Keratinocyte (primary cell): ENCODE results near the gene RASA3. TPM values are rescaled to one million over a fixed set of nuclear protein-coding genes. Genes with fewer than 3 reads are reported as not detected.

ENCODE experiments used
- DNase-seq: peaks from one replicate; pipeline ENCODE4 v3.0.0-alpha.2; 2011; ENCODE audit warnings: low read depth, missing footprints, low spot score
- FAIRE-seq: peaks from 2 replicates; lab custom pipeline; 2011; peaks lifted over from hg19 to GRCh38; lab: Jason Lieb, UNC
- H2AFZ ChIP-seq: 2 replicates; pipeline ENCODE4 v1.6.0; 2012; ENCODE audit warnings: low read length, control low read depth, inconsistent platforms; ENCODE audit not compliant: control insufficient read depth
- H3K27ac ChIP-seq: 2 replicates; pipeline ENCODE4 v1.5.1; 2011; ENCODE audit warnings: low read length; ENCODE audit not compliant: control insufficient read depth, insufficient read depth
- H3K27me3 ChIP-seq: 3 replicates; pipeline ENCODE4 v1.6.0; 2011; ENCODE audit warnings: low read length; ENCODE audit not compliant: control insufficient read depth, insufficient read depth; ENCODE audit errors: extremely low read depth
- H3K36me3 ChIP-seq, 2 experiments: 2 replicates in 1 of 2; 3 replicates in 1 of 2; pipeline ENCODE4 v1.5.1; 2011; ENCODE audit warnings: low read length in 2 of 2, mild to moderate bottlenecking in 1 of 2; ENCODE audit not compliant: control insufficient read depth in 2 of 2, insufficient read depth in 2 of 2; ENCODE audit errors: extremely low read depth in 1 of 2
- H3K4me1 ChIP-seq: 3 replicates; pipeline ENCODE4 v1.5.1; 2011; ENCODE audit warnings: low read length; ENCODE audit not compliant: control insufficient read depth, insufficient read depth; ENCODE audit errors: extremely low read depth
- H3K4me2 ChIP-seq: 3 replicates; pipeline ENCODE4 v1.6.0; 2011; ENCODE audit warnings: low read depth, low read length; ENCODE audit not compliant: control insufficient read depth, insufficient read depth; ENCODE audit errors: extremely low read depth
- H3K4me3 ChIP-seq, 3 experiments: fragments of 200-600 bp in 1 of 3; sonication (generic) in 1 of 3; 2 replicates in 2 of 3; 3 replicates in 1 of 3; pipeline ENCODE4 v1.5.1; 2011 to 2016; ENCODE audit warnings: low read length in 3 of 3, mild to moderate bottlenecking in 3 of 3, control low read depth in 2 of 3, inconsistent platforms in 1 of 3, low read depth in 1 of 3, mixed read lengths in 1 of 3, mixed run types in 1 of 3, moderate library complexity in 1 of 3; ENCODE audit not compliant: control insufficient read depth in 2 of 3, insufficient read depth in 2 of 3; ENCODE audit errors: extremely low read depth in 1 of 3
- H3K79me2 ChIP-seq: 2 replicates; pipeline ENCODE4 v1.6.0; 2012; ENCODE audit warnings: low read length; ENCODE audit not compliant: control insufficient read depth, insufficient read depth
- H3K9ac ChIP-seq: 3 replicates; pipeline ENCODE4 v1.6.0; 2011; ENCODE audit warnings: low read length; ENCODE audit not compliant: control insufficient read depth, insufficient read depth; ENCODE audit errors: extremely low read depth
- H3K9me1 ChIP-seq: 3 replicates; pipeline ENCODE4 v1.6.0; 2011; ENCODE audit warnings: low read length; ENCODE audit not compliant: control insufficient read depth, insufficient read depth; ENCODE audit errors: extremely low read depth
- H3K9me3 ChIP-seq: 2 replicates; pipeline ENCODE4 v1.5.1; 2012; ENCODE audit warnings: low read depth, low read length; ENCODE audit not compliant: control insufficient read depth
- H4K20me1 ChIP-seq: 3 replicates; pipeline ENCODE4 v1.6.0; 2011; ENCODE audit warnings: low read length; ENCODE audit not compliant: control insufficient read depth, insufficient read depth; ENCODE audit errors: extremely low read depth
- CTCF ChIP-seq, 3 experiments: IDR thresholded peaks in 1 of 3; conservative IDR thresholded peaks in 1 of 3; optimal IDR thresholded peaks in 1 of 3; 2 replicates in 2 of 3; 3 replicates in 1 of 3; pipeline versions ENCODE3 to v1.5.1; 2011; ENCODE audit warnings: low read length in 3 of 3, mild to moderate bottlenecking in 3 of 3, moderate library complexity in 2 of 3, control low read depth in 1 of 3, inconsistent platforms in 1 of 3; ENCODE audit not compliant: insufficient read depth in 2 of 3; ENCODE audit errors: extremely low read depth in 1 of 3
- EZH2 ChIP-seq: IDR thresholded peaks from one replicate; pipeline ENCODE4 v1.6.1; 2012; ENCODE audit warnings: inconsistent platforms, mild to moderate bottlenecking, low read length, moderate library complexity
- dilution Hi-C: fragments of 300-500 bp; cut with MboI; formaldehyde crosslinking; loops from one replicate; pipeline ENCODE4 v1.7.0; 2020; ENCODE audit warnings: low sequenced_read_pairs; ENCODE audit not compliant: extremely low pct_ligation_motif_present
- polyA plus RNA-seq, 5 experiments: library from polyadenylated mRNA; depleted of rRNA in 3 of 5; stranded (reverse) in 3 of 5; stranded (forward) in 1 of 5; unstranded in 1 of 5; fragments of >200 nt; gene quantifications; 1 replicate in 1 of 5; 2 replicates in 3 of 5; 3 replicates in 1 of 5; pipeline versions ENCODE4 v1.2.1 to v1.2.3, GENCODE V29; 2011 to 2012; ENCODE audit warnings: missing spikeins in 2 of 5, low read depth in 1 of 5, low replicate concordance in 1 of 5

The RASA3 gene
- polyA plus RNA-seq, 1 donor (not counting 4 experiments of a cell fraction or from before 2014, with no cell fraction given) = 4.1 TPM

DNA sequence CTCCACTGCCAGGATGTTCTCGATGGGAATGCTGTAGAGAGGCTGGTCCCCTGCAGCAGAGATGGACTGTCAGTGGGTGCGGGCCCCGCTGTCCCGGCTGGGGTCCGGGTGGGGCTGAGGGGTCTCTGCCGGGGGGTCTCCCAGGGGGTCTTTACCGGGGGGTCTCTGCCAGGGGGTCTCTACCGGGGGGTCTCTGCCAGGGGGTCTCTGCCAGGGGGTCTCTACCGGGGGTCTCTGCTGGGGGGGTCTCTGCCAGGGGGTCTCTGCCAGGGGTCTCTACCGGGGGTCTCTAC, 132.9 kb downstream of the RASA3 start:
- Histone ChIP-seq H3K79me2 (no peaks in the 10 kb centered on the region), H3K27ac (no peak overlapping the region), H3K27me3 (no peaks in the 10 kb centered on the region), H3K9ac (no peak overlapping the region), H3K4me3 (no peak overlapping the region), H2AFZ (no peak overlapping the region), H3K36me3 (peaks cover 0 to 1% of the 10 kb centered on the region in 2 experiments), H3K9me1 (no peaks in the 10 kb centered on the region), H3K4me1 (no peaks in the 10 kb centered on the region), H3K9me3 (no peaks in the 10 kb centered on the region), H4K20me1 (no peaks in the 10 kb centered on the region), H3K4me2 (no peak overlapping the region)
- no peak for DNase-seq
- dilution Hi-C loops = no loop called here
- TF ChIP-seq EZH2 (no peak), CTCF (optimal IDR thresholded peaks at IDR 0.05 in 1 of 3, IDR thresholded peaks at IDR 0.05 in 1 of 3, conservative IDR thresholded peaks at IDR 0.05 in 1 of 3; ENCODE audit: extremely low read depth in 1 of 3, insufficient read depth in 2 of 3, low read length in 3 of 3) (no peak)
- FAIRE-seq = no peak

GRCh38 chr13:113998781-113999617, 133.4 kb downstream of the RASA3 start:
- Histone ChIP-seq H3K9ac (no peak overlapping the region), H3K9me3 (no peaks in the 10 kb centered on the region), H3K4me3 (no peak overlapping the region), H4K20me1 (no peaks in the 10 kb centered on the region), H3K4me2 (no peak overlapping the region), H3K27me3 (no peaks in the 10 kb centered on the region), H3K4me1 (no peaks in the 10 kb centered on the region), H3K9me1 (no peaks in the 10 kb centered on the region), H3K79me2 (no peaks in the 10 kb centered on the region), H2AFZ (no peak overlapping the region), H3K36me3 (peaks cover 0 to 1% of the 10 kb centered on the region in 2 experiments), H3K27ac (no peak overlapping the region)
- dilution Hi-C loops = no loop called here
- TF ChIP-seq EZH2 = no peak
- TF ChIP-seq CTCF (optimal IDR thresholded peaks at IDR 0.05 in 1 of 3, IDR thresholded peaks at IDR 0.05 in 1 of 3, conservative IDR thresholded peaks at IDR 0.05 in 1 of 3; ENCODE audit: extremely low read depth in 1 of 3, insufficient read depth in 2 of 3, low read length in 3 of 3) = no peak
- FAIRE-seq = no peak
- no peak for DNase-seq
